ENCODE data around the gene LRRC47. TPM values are rescaled to one million over a fixed set of nuclear protein-coding genes. Genes with fewer than 3 reads are reported as not detected.

The LRRC47 gene
- total RNA-seq, 1 donor from 2014 or later: 57.0 TPM

GRCh38 chr1:3773572-3774275 lies 22.6 kb downstream of the LRRC47 start:
- H3K9me3 Mint-ChIP-seq (ENCODE audit: low read depth): no peaks in the 10 kb centered on the region
- H3K4me1 Mint-ChIP-seq (ENCODE audit: low read depth): peaks cover 4% of the 10 kb centered on the region
- no peak overlapping the region for H3K27ac Mint-ChIP-seq
- H3K36me3 Mint-ChIP-seq (ENCODE audit: insufficient read depth): no peaks in the 10 kb centered on the region
- no peak for TF ChIP-seq CTCF (IDR thresholded peaks at IDR 0.05; ENCODE audit: unreplicated experiment)
- peaks cover 4% of the 10 kb centered on the region for H3K27me3 Mint-ChIP-seq
- H3K4me3 Mint-ChIP-seq (ENCODE audit: low read depth): peak overlapping the region; percentile 65
- no peak for DNase-seq (ENCODE audit: low spot score, unreplicated experiment)

GRCh38 chr1:3772715-3773571 lies 23.4 kb downstream of the LRRC47 start, which contains the start of gene SMIM1:
Gene SMIM1 (plus strand): TSS chr1:3772749. CDS start chr1:3775374, 2,625 bp downstream.
- H3K36me3 Mint-ChIP-seq (ENCODE audit: insufficient read depth): no peaks in the 10 kb centered on the region
- H3K27me3 Mint-ChIP-seq: peaks cover 4% of the 10 kb centered on the region
- DNase-seq (ENCODE audit: low spot score, unreplicated experiment): no peak

GRCh38 chr1:3772027-3772714 lies 24.1 kb downstream of the LRRC47 start:
- H3K4me1 Mint-ChIP-seq (ENCODE audit: low read depth): peaks cover 8% of the 10 kb centered on the region
- peaks cover 4% of the 10 kb centered on the region for H3K27me3 Mint-ChIP-seq
- H3K4me3 Mint-ChIP-seq (ENCODE audit: low read depth): peak overlapping the region; percentile 62
- H3K27ac Mint-ChIP-seq: no peak overlapping the region
- H3K9me3 Mint-ChIP-seq (ENCODE audit: low read depth): no peaks in the 10 kb centered on the region
- no peaks in the 10 kb centered on the region for H3K36me3 Mint-ChIP-seq (ENCODE audit: insufficient read depth)
- DNase-seq (ENCODE audit: low spot score, unreplicated experiment): peak; percentile 91
- TF ChIP-seq CTCF (IDR thresholded peaks at IDR 0.05; ENCODE audit: unreplicated experiment): no peak

More at GRCh38 chr1:3772715-3773571, 23.4 kb downstream of the LRRC47 start, which contains the start of gene SMIM1:
- Mint-ChIP-seq H3K27ac (no peak within 1 kb of the TSS), H3K4me1 (ENCODE audit: low read depth) (peaks cover 4% of the 10 kb centered on the region), H3K9me3 (ENCODE audit: low read depth) (no peaks in the 10 kb centered on the region), H3K4me3 (ENCODE audit: low read depth) (peak within 1 kb of the TSS; percentile 65)
- no peak for TF ChIP-seq CTCF (IDR thresholded peaks at IDR 0.05; ENCODE audit: unreplicated experiment)

- no peak for TF ChIP-seq CTCF (IDR thresholded peaks at IDR 0.05; ENCODE audit: unreplicated experiment)
- no peaks in the 10 kb centered on the region for H3K36me3 Mint-ChIP-seq (ENCODE audit: insufficient read depth)
Observed at GRCh38 chr1:3771108-3772026, 24.9 kb downstream of the LRRC47 start.

More at GRCh38 chr1:3771108-3772026, 24.9 kb downstream of the LRRC47 start:
- Mint-ChIP-seq H3K9me3 (ENCODE audit: low read depth) (no peaks in the 10 kb centered on the region), H3K27ac (no peak overlapping the region), H3K4me3 (ENCODE audit: low read depth) (peak overlapping the region; percentile 62), H3K27me3 (peaks cover 5% of the 10 kb centered on the region), H3K4me1 (ENCODE audit: low read depth) (peaks cover 8% of the 10 kb centered on the region)
- DNase-seq (ENCODE audit: low spot score, unreplicated experiment): no peak
